Naive thymus-derived CD8-positive, alpha-beta T cell (primary cell): ENCODE measurements around the gene TSPAN17. TPM values are rescaled to one million over a fixed set of nuclear protein-coding genes. Genes with fewer than 3 reads are reported as not detected.

ENCODE experiments used
- ATAC-seq, 2 donors: fragments of 150-1000 bp; cut with Tn5 transposase in 1 of 2; sonication (Bioruptor Pico), chemical (Tn5 transposase) in 1 of 2; 1 replicate in 1 of 2; 2 replicates in 1 of 2; pipeline ENCODE4 v1.10.0; 2021; ENCODE audit warnings: mild to moderate bottlenecking in 2 of 2, moderate library complexity in 2 of 2
- POLR2A ChIA-PET: fragments of 350-600 bp; sonication (Branson Sonifier 250); formaldehyde crosslinking; loops from one replicate; lab custom pipeline; 2021; ENCODE audit warnings: antibody characterized with exemption; lab: Charles Lee
- DNase-seq, 10 donors: peaks; one replicate each; pipeline versions ENCODE4 v3.0.0 to v3.0.0-alpha.2; 2020 to 2022
- H3K27ac Mint-ChIP-seq, 10 donors: one replicate each; pipeline ENCODE4 v1.8.0; 2020 to 2022; ENCODE audit warnings: mild to moderate bottlenecking in 10 of 10, mixed read lengths in 10 of 10, moderate library complexity in 4 of 10, inconsistent platforms in 1 of 10
- H3K27me3 Mint-ChIP-seq, 5 donors: one replicate each; pipeline ENCODE4 v1.8.0; 2021 to 2022; ENCODE audit warnings: mixed read lengths in 5 of 5
- H3K36me3 Mint-ChIP-seq, 3 donors: one replicate each; pipeline ENCODE4 v1.8.0; 2020 to 2022; ENCODE audit warnings: mixed read lengths in 3 of 3, mild to moderate bottlenecking in 2 of 3, inconsistent platforms in 1 of 3
- H3K4me1 Mint-ChIP-seq, 4 donors: one replicate each; pipeline ENCODE4 v1.8.0; 2021 to 2022; ENCODE audit warnings: mixed read lengths in 4 of 4
- H3K4me3 Mint-ChIP-seq, 10 donors: one replicate each; pipeline ENCODE4 v1.8.0; 2020 to 2022; ENCODE audit warnings: mild to moderate bottlenecking in 10 of 10, mixed read lengths in 10 of 10, moderate library complexity in 6 of 10, inconsistent platforms in 1 of 10
- H3K9me3 Mint-ChIP-seq, 9 donors: one replicate each; pipeline ENCODE4 v1.8.0; 2020 to 2022; ENCODE audit warnings: mixed read lengths in 9 of 9, mild to moderate bottlenecking in 3 of 9, inconsistent platforms in 1 of 9, moderate library complexity in 1 of 9
- polyA plus RNA-seq, 3 donors: library from polyadenylated mRNA; unstranded; fragments of 300-500 nt; fragmentation: Illumina TruSeq; gene quantifications; one replicate each; pipeline ENCODE4 v1.2.3, GENCODE V29; 2021
- total RNA-seq, 8 experiments: library from RNA in 2 of 8; stranded (reverse) in 2 of 8; gene quantifications; one replicate each; pipeline ENCODE4 v1.2.3 and lab custom pipeline; 2021 to 2026

Gene TSPAN17
- total and polyA plus RNA-seq, 5 experiments from 2014 or later, result 13.5 to 26.0 (median 19.4) TPM

- no peak for ATAC-seq
- POLR2A ChIA-PET, result interaction anchor here (1.0 to 3.5 kb wide), 10 partner anchors 11 to 285 kb away, joined by 3 to 23 read pairs (median 4); partner anchors contain the start of genes CLTB, FAF2, HIGD2A and KIAA1191
- peaks cover 30 to 51% (median 45%) of the 10 kb centered on the region in 4 donors for H3K4me1 Mint-ChIP-seq
Observed at GRCh38 chr5:176646049-176646706, 1.1 kb upstream of the TSPAN17 start.

DNA sequence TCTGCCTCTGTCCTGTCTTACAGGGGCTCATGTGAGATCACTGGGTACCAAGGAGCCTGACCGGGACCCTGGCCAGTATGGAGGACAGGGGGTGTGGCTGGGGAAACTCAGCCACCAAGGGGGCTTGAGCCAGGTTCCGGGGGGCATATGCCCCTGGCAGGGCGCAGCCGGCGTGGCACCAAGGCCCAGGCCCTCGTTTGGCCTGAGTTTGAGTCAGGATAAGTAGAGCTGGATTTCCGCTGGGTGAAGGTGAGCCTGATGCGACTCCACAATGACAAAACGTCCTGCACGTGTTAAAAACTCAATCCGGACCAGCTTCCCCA is 616 bp upstream of the TSPAN17 start:
- DNase-seq (no peak), ATAC-seq (no peak)
- Mint-ChIP-seq H3K27me3 (no peaks in the 10 kb centered on the region), H3K4me3 (peak overlapping the region; percentile 80 to 94 (median 90)), H3K36me3 (peaks cover 0 to 1% (median 0%) of the 10 kb centered on the region in 3 donors), H3K9me3 (no peaks in the 10 kb centered on the region), H3K4me1 (peaks cover 33 to 55% (median 50%) of the 10 kb centered on the region in 4 donors), H3K27ac (peak overlapping the region; percentile 59 to 93 (median 91))
- POLR2A ChIA-PET, result interaction anchor here (0.7 to 3.5 kb wide), 12 partner anchors 10 to 359 kb away, joined by 3 to 23 read pairs (median 4); partner anchors contain the start of genes CLTB, FAF2, HIGD2A and KIAA1191

More at GRCh38 chr5:176646049-176646706, 1.1 kb upstream of the TSPAN17 start:
- Mint-ChIP-seq H3K27ac (peak overlapping the region; percentile 59 to 91 (median 86)), H3K27me3 (no peaks in the 10 kb centered on the region), H3K9me3 (no peaks in the 10 kb centered on the region), H3K4me3 (peak overlapping the region; percentile 80 to 94 (median 90)), H3K36me3 (no peaks in the 10 kb centered on the region)
- DNase-seq, result no peak

DNA sequence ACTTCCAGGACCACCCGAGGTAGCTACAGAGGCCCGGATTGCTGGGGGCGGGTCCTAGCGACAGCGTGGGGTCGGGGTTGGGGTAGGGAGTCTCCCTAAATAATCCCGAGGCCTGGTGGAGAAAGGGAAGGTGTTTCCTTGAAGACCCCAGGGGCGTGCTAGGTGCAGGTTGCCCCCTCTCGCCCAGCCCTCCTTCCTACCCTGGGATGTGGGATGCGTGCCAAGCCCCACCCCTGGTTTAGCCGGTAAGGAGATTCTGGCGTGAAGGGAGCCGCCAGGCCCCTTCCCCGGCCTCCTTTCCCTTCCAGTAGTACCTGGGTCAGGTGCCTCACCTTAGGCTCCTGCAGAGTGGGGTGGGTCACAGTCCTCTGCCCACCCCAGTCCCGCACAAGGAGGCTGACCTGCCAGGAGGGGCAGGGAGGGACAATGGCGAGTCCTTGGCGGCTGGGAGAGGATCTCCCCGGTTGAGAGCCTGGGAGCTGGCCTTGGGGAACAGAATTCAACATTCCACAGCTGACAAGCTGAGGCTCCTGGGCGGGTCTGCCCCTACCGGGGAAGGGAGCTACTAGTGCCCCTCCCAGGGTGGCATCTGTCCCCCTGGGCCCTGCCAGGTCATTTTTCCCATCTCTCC is 674 bp downstream of the TSPAN17 start:
- no peak for ATAC-seq

DNA sequence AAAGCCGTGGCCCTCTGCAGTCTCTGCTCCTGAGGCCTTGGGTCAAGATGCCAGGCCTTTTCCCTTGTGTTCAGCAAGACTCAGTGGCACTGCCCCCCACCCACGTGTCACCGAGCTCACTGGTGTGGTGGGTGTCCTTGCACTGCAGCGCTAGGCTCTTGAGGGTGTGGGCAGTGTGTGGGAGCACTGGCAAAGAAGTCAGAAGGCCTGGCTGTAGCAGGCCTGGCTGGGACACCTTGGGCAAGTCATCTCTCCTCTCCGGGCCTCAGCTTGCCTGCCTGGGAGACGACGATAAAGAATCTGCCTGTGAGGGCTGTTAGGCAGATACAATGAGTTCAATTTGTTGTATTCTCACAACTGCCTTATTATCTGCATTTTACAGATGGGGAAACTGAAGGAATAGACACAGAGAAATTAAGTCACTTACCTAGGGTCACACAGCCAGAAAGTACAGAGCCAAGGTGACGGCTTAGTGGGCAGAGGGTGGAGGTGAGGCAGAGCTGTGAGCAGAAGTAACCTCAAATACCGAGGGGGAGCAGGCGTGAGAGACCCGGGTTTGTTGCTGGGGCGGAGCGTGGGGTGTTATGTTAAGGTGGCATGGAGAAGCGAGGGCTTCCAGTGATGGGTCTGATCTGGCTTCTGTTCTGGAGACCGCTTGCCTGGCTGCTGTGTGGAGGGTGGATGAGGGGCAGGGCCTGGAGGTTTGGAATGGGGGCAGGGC is 1.4 kb downstream of the TSPAN17 start:
- H3K9me3 Mint-ChIP-seq, result no peaks in the 10 kb centered on the region
- H3K4me3 Mint-ChIP-seq, result peak overlapping the region; percentile 78 to 92 (median 84)
- ATAC-seq (peak; percentile 29 to 57), DNase-seq (peak in 6 of 10 donors; percentile 19 to 54 (median 44))
- POLR2A ChIA-PET, result interaction anchor here (1.4 to 3.5 kb wide), 3 partner anchors 11 to 112 kb away, joined by 3 to 23 read pairs (median 13); partner anchors contain the start of genes EIF4E1B, RNF44 and SNCB
- peaks cover 46 to 75% (median 70%) of the 10 kb centered on the region in 4 donors for H3K4me1 Mint-ChIP-seq
- peaks cover 0 to 4% (median 1%) of the 10 kb centered on the region in 3 donors for H3K36me3 Mint-ChIP-seq
- no peaks in the 10 kb centered on the region for H3K27me3 Mint-ChIP-seq
- H3K27ac Mint-ChIP-seq, result peak overlapping the region; percentile 53 to 96 (median 88)

More for the DNA sequence above, 674 bp downstream of the TSPAN17 start:
- Mint-ChIP-seq H3K4me3 (peak overlapping the region; percentile 78 to 92 (median 84)), H3K9me3 (no peaks in the 10 kb centered on the region), H3K27me3 (no peaks in the 10 kb centered on the region), H3K36me3 (peaks cover 0 to 1% (median 0%) of the 10 kb centered on the region in 3 donors), H3K4me1 (peaks cover 40 to 68% (median 63%) of the 10 kb centered on the region in 4 donors), H3K27ac (peak overlapping the region; percentile 70 to 96 (median 88))
- POLR2A ChIA-PET, result interaction anchor here (1.4 to 3.5 kb wide), 3 partner anchors 12 to 111 kb away, joined by 3 to 23 read pairs (median 13); partner anchors contain the start of genes EIF4E1B, RNF44 and SNCB
- peak in 4 of 10 donors; percentile 20 to 36 (median 24) for DNase-seq

GRCh38 chr5:176650354-176650884 is 3.1 kb downstream of the TSPAN17 start:
- Mint-ChIP-seq H3K9me3 (no peaks in the 10 kb centered on the region), H3K4me1 (peaks cover 48 to 81% (median 74%) of the 10 kb centered on the region in 4 donors), H3K36me3 (peaks cover 0 to 10% (median 4%) of the 10 kb centered on the region in 3 donors), H3K27ac (peak overlapping the region in 9 of 10 donors; percentile 41 to 89 (median 80)), H3K27me3 (no peaks in the 10 kb centered on the region), H3K4me3 (peak overlapping the region in 5 of 10 donors; percentile 14 to 80 (median 33))
- ATAC-seq, result no peak
- DNase-seq, result no peak
- POLR2A ChIA-PET, result no interaction called here

GRCh38 chr5:176651472-176651980 is 4.2 kb downstream of the TSPAN17 start:
- DNase-seq (no peak), ATAC-seq (no peak)
- Mint-ChIP-seq H3K9me3 (no peaks in the 10 kb centered on the region), H3K4me3 (peak overlapping the region in 2 of 10 donors; percentile 19 to 26), H3K4me1 (peaks cover 44 to 71% (median 66%) of the 10 kb centered on the region in 4 donors), H3K36me3 (peaks cover 0 to 14% (median 6%) of the 10 kb centered on the region in 3 donors), H3K27me3 (no peaks in the 10 kb centered on the region), H3K27ac (peak overlapping the region in 7 of 10 donors; percentile 44 to 79 (median 69))
- POLR2A ChIA-PET, result no interaction called here

- Mint-ChIP-seq H3K9me3 (no peaks in the 10 kb centered on the region), H3K4me1 (peaks cover 40 to 67% (median 60%) of the 10 kb centered on the region in 4 donors), H3K4me3 (no peak overlapping the region), H3K36me3 (peaks cover 0 to 14% (median 6%) of the 10 kb centered on the region in 3 donors), H3K27ac (peak overlapping the region in 2 of 10 donors; percentile 55 to 77), H3K27me3 (no peaks in the 10 kb centered on the region)
- DNase-seq (no peak), ATAC-seq (no peak)
- POLR2A ChIA-PET, result no interaction called here
Observed at GRCh38 chr5:176652136-176652535, 4.9 kb downstream of the TSPAN17 start.

GRCh38 chr5:176653401-176654385 is 6.4 kb downstream of the TSPAN17 start:
- H3K27me3 Mint-ChIP-seq, result no peaks in the 10 kb centered on the region
- DNase-seq, result peak in 2 of 10 donors; percentile 17 to 32
- H3K4me1 Mint-ChIP-seq, result peaks cover 42 to 68% (median 63%) of the 10 kb centered on the region in 4 donors
- no peaks in the 10 kb centered on the region for H3K9me3 Mint-ChIP-seq
- H3K27ac Mint-ChIP-seq, result peak overlapping the region; percentile 39 to 86 (median 76)
- no peak for ATAC-seq
- POLR2A ChIA-PET, result no interaction called here
- peak overlapping the region in 9 of 10 donors; percentile 4 to 44 (median 16) for H3K4me3 Mint-ChIP-seq
- H3K36me3 Mint-ChIP-seq, result peaks cover 0 to 14% (median 6%) of the 10 kb centered on the region in 3 donors

DNA sequence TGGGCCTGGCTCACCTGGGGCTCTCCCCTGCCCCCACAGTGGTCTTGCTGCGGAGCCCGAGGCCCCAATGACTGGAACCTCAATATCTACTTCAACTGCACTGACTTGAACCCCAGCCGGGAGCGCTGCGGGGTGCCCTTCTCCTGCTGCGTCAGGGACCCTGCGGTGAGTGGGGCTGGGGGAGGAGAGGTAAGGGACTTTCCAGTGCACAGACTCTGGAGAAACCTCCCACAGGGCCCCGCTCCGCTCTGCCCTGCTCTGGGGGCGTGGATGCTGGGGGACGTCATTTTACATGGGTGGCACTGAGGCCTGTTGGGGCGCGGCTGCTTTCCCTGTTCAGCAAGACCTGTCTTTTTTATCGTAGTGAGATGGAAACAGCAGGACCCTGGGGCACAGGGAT is 7.6 kb downstream of the TSPAN17 start:
- DNase-seq (no peak), ATAC-seq (no peak)
- Mint-ChIP-seq H3K27ac (peak overlapping the region in 3 of 10 donors; percentile 35 to 45 (median 40)), H3K27me3 (no peaks in the 10 kb centered on the region), H3K4me1 (peaks cover 45 to 67% (median 63%) of the 10 kb centered on the region in 4 donors), H3K36me3 (peaks cover 0 to 14% (median 6%) of the 10 kb centered on the region in 3 donors), H3K4me3 (no peak overlapping the region), H3K9me3 (no peaks in the 10 kb centered on the region)
- POLR2A ChIA-PET, result no interaction called here

DNA sequence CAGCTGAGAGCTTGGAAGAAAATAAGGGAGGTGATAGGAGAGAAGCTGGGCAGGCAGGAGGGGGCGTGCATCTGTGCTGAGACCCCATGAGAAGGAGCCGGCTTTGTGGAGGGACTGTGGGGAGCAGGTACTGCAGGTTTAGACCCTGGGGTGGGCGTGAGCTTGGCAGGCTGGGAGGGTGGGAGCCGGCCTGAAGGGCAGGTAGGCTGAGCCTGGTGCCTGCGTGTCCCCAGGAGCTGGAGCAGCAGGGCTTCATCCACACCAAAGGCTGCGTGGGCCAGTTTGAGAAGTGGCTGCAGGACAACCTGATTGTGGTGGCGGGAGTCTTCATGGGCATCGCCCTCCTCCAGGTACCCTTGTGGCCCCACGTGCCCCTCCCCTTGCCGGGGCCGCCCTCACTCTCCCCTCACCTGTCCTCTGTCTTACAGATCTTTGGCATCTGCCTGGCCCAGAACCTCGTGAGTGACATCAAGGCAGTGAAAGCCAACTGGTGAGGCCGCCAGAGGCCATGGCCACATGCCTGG is 9.2 kb downstream of the TSPAN17 start:
- no peak overlapping the region for H3K4me3 Mint-ChIP-seq

More for the DNA sequence above, 9.2 kb downstream of the TSPAN17 start:
- POLR2A ChIA-PET, result interaction anchor here (0.9 kb wide), 1 partner anchor 10 kb away, joined by 3 read pairs; the partner anchor contains the start of gene TSPAN17
- ATAC-seq (no peak), DNase-seq (no peak)
- H3K4me1 Mint-ChIP-seq, result peaks cover 37 to 63% (median 56%) of the 10 kb centered on the region in 4 donors
- H3K9me3 Mint-ChIP-seq, result no peaks in the 10 kb centered on the region
- H3K27me3 Mint-ChIP-seq, result no peaks in the 10 kb centered on the region
- H3K36me3 Mint-ChIP-seq, result peaks cover 0 to 14% (median 4%) of the 10 kb centered on the region in 3 donors
- no peak overlapping the region for H3K27ac Mint-ChIP-seq
